T47D (cell line): Measurements from ENCODE around the gene KRTAP10-11.

Experiments
- DNase-seq, 2 experiments: peaks; one replicate each; pipeline versions ENCODE4 v3.0.0 to v3.0.0-alpha.2; 2011 to 2012; ENCODE audit warnings: low read depth in 1 of 2, low spot score in 1 of 2
- JUND ChIP-seq: IDR thresholded peaks from 2 replicates; pipeline ENCODE4 v1.6.1; 2012; ENCODE audit warnings: low read depth
- in situ Hi-C: cut with HindIII; loops from 2 replicates; pipeline ENCODE4 v1.10.0; 2016; ENCODE audit warnings: low sequenced_read_pairs, low pct_unique_long_range_greater_than_20kb

The KRTAP10-11 gene

DNA sequence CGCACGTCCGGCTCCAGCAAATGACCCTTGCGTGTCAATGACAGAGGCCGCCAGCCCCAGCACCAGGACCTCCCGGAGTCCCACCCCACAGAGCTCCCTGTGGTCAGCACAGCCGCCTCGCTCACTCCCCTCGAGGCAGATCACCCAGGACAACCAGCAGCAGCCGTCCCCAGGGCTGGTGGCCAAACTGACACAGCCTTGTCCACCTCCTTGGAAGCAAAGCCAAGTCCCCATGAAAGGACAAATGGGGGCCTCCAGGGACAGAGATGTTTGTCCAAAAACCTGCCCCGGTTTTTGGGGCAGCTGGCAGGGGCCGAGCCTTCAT lies 6.9 kb upstream of the KRTAP10-11 start:
- no peak for TF ChIP-seq JUND
- in situ Hi-C loops: no loop called here
- no peak for DNase-seq

DNA sequence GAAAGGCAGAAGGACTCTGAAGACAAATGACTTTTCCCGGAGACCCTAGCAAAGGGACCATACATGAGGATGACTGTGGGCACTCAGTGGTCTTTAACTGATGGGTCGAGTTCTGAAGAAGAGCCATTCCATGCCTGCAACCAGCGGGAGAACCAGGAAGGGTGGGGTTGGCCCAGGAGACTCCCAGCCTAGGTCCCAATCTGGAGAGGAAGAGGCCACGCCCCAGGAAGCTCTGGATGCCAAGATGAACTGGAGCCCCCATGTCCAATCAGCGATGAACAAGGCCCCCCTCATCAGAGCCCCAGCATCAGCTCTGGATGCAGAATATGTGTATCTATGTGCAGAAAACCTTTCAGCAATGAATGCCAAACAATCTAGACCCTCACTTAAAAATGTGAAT lies 5.5 kb upstream of the KRTAP10-11 start:
- in situ Hi-C loops: no loop called here
- TF ChIP-seq JUND: no peak
- DNase-seq: no peak

DNA sequence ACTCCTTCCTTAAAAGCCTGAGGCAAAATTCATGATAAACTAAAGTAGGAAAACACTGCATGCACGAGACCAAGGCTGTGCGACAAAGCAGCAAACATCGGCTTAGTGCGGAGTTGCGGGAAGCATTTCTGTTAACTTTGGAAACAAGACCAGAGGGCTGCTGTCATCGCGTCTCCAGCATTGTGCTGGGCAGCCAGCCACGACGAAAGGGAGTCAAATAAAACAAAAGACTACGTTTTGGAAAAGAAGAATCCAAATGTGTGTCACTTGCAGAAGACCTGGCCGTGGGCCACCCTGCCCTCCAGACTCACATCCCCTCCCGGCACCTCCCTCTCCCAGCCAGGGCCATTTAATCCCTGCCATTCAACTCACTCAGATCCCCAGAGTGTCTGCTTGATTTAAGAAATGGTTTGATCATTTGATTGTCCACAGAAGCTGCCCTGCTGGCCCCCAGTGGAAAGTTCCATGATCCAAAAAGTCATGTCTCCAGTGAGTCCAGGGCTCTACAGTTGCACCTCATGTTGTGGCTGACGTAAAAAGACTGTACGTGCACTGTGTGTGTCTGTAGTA lies 2.4 kb upstream of the KRTAP10-11 start:
- no peak for TF ChIP-seq JUND
- no peak for DNase-seq
- in situ Hi-C loops: no loop called here

DNA sequence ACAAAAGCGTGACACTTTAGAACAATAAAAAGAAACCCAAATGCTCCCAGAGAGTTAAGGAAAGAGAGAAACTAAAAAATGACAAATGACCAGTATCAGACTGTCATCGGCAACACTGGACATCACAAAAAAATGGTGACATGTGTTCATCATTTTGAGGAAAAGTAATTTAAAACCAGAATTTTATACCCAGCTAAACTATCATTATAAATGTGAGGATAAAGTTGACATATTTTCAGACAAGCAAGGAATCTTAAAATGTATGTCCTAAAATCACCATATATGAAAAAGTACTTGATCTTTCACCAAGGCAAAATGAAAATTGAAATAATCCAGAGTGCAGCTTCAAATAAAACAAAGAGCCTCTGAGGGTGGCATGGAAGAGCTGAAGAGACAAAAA lies 1.3 kb upstream of the KRTAP10-11 start:
- no peak for TF ChIP-seq JUND
- DNase-seq: no peak
- in situ Hi-C loops: no loop called here

DNA sequence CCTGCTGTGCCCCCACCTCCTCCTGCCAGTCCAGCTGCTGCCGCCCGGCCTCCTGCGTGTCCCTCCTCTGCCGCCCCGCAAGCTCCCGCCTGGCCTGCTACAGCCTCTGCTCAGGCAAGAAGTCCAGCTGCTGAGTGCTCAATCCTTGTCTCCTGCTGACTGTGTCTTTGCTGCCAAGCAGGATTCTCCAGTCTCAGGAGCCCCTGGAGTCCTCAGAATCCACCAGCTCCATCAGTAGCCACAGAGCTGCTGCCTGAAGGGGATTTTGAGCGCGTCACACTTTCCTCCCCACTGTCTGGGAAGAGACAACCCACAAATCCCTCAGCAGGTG lies 973 bp downstream of the KRTAP10-11 start:
- TF ChIP-seq JUND: no peak
- in situ Hi-C loops: no loop called here
- DNase-seq: peak in 1 of 2 experiments; percentile 32

DNA sequence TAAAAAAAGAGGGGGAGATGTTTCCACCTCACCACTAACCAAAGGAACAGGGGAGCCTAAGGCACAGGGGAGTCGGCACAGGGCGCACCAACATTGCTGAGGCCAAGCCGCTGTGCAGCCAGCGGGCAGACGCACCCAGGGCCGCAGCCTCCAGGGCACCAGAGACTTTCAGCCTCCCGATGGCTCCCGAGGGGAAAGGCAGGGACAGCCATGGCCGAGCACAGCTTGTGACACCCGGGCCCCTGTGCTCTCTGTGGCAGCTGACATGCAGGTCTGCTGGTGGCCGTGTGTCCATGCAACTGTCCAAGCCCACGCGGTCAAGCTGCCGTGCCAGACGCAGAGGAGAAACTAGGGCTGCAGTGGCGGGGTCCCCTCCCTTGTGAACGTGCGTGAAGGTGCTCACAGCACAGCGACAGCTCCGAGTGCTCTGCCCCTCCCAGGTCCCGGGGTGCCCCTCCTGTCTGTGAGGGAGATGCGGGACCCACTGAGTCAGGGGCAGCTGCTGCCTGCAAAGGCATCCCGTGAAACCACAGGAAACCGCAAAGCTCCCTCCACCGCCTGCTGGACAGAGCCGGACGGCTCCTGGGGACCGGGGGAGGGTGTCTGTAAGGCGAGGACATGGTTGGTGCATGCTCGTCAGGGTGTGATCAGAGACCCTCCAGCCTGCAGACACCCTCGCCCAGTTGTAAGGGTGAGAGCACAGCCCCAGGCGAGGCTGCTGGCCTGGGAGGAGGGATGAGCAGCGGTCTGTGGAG lies 2.5 kb downstream of the KRTAP10-11 start:
- no peak for DNase-seq
- in situ Hi-C loops: no loop called here
- TF ChIP-seq JUND: no peak

DNA sequence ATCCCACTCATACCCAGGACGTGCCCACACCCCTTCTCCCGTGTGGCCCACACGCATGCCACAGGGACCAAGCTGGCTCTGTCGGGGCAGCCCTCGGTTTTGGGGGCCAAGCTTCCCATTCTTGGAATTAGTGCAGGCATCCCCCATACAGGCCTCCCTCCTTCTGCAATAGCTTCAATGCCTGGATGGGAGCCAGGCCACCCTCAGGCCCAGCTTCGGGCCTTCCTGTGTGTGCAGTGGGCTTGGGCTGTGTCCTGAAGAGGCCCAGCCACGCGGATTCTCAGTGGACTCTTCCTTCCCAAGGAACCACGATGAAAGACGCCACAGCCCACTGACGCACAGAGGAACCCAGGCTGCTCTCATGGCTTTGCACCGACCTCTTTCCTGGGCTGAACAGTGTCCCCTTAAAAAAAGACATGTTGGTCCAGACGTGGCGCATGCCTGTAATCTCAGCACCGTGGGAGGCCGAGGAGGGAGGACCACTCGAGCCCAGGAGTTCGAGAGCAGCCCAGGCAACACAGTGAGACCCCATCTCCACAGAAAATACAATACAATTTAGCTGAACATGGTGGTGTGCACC lies 3.4 kb downstream of the KRTAP10-11 start:
- in situ Hi-C loops: no loop called here
- TF ChIP-seq JUND: no peak
- DNase-seq: no peak

DNA sequence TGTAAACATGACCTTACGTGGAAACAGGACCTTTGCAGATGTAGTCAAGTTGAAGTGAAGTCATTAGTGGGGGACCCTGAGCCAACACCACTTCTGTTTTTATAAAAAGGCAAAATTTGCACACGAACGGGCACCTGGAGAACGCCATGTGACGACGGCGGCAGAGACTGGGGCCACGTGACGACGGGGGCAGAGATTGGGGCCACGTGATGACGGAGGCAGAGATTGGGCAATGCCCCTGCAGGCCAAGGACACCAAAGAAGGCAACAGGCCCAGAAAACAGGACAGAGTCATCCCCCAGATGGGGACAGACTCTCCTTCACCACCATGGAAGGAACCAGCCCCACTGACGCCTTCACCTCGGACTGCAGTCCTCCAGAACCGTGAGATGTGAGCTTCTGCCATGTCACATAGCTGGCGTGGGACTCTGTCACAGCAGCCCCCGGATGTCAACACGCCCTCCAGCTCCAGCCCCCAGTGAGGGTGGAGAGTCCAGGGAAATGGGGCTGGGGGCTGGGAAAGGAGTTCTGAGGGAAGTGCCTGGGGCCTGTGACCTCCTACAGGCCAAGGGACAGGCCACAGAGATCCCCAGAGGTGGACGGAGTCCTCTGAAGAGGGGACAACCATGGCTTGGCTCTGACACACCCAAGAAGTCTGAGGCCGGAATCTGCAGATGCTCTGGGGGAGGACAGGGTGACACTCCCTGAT lies 4.2 kb downstream of the KRTAP10-11 start:
- no peak for DNase-seq
- in situ Hi-C loops: no loop called here
- TF ChIP-seq JUND: no peak

DNA sequence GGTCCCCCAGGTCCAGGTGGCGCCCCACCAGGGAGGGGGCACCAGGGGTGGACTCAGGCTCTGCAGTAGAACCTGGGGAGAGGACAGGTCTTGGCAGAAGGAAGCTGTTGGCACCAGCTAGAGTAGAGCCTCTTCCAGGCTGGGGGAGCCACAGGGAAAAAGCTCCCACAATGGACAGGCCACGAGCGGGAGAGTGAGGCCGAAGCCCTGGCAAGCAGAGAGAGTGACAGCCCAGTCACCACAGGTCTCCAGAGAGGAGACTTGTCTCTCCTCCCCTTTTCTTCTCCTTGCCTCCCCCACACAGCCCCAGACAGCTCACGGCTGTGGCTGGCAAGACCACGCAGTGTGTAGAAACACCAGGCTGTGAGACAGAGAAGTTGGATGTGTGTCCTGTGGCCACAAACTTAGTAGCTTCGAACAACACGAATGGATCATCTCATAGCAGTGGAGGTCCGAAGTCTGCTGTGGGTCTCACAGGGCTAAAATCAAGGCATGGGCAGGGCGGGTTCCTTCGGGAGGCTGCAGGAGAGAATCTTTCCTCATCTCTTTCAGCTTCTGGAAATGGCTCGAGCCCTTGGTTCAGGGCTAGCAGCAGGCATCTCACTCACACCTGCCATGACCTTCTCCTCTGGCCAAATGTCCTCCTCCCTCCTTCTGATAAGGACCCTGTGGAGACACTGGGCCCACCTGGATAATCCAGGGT lies 4.9 kb downstream of the KRTAP10-11 start:
- no peak for DNase-seq
- in situ Hi-C loops: no loop called here
- TF ChIP-seq JUND: no peak

DNA sequence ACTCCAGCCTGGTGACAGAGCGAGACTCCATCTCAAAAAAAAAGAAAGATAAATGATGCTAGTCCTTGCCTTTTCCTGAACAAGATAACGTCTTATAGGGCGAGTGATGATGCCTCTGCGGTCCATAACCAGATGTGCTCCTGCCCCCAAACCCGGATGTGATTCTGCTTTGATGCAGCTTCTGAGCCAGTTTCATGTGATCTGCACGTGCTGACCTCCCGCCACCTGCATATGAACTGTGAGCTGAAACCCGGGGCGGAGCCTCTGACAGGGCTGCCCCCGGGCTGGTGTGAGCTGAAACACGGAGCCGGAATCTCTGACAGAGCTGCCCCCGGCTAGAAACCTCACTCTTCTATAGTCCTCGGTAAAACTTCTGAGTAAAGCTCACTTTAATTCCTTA lies 6.9 kb downstream of the KRTAP10-11 start:
- no peak for TF ChIP-seq JUND
- DNase-seq: no peak
- in situ Hi-C loops: no loop called here

DNA sequence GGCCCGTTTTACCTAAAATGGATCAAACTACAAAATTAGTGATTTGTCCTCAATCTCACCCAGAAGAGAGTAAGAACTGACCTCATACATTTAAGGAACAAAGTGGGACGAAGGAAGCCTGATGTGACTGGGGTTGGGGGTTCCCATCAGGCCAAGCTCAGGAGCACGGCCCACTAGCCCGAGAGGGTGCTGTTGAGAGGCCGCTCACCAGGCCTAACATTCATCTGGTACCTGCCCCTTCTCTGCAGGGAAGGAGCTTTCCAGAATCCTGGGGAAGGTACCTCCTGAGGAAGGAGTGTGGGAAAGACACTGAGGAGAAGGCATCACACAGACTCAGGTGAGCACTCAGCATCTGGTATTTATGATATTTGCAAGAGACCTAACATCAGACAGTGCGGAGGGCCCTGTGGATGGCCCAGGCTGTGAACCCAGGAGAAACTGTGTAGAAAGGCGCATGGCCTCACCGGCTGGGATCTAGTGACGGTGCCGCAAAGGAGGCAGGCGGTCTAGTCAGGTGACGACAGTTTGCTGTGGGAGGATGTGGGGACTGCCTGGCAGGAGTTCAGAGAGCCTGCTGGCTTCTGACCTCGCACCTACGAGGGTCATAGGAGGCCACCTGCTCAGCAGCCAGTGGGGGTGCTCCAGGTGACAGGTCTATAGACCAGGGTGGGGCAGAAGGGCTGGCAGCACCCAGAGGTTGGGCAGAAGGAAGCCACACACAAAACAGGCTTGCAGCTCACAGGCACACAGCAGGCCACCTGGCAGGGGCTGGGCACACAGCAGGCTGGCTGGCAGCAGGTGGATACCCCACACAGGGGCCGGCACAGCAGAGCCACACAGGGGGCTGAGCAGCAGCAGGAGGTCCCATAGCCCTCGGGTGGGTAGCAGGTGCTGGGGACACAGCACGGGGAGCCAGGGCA lies 7.7 kb downstream of the KRTAP10-11 start:
- no peak for TF ChIP-seq JUND
- in situ Hi-C loops: no loop called here
- DNase-seq: no peak
